Astrocyte of the cerebellum (primary cell): ENCODE data around the gene FGG.

Source experiments
- DNase-seq: peaks from one replicate; pipeline ENCODE4 v3.0.0-alpha.2; 2011; ENCODE audit warnings: low read depth
- H3K4me3 ChIP-seq: 2 replicates; pipeline ENCODE4 v1.5.1; 2011; ENCODE audit warnings: mild to moderate bottlenecking, low read depth, low read length, moderate library complexity
- in situ Hi-C: cut with HindIII; loops from 2 replicates; pipeline ENCODE4 v1.10.0; 2017; ENCODE audit warnings: low sequenced_read_pairs
- TF ChIP-seq, protein P1 (sequence below): IDR thresholded peaks from 2 replicates; pipeline ENCODE4 v1.5.1; 2012; ENCODE audit warnings: low read length, low read depth, moderate library complexity, mild to moderate bottlenecking; ENCODE audit errors: missing control alignments

FGG gene

GRCh38 chr4:154616287-154616686 lies 3.8 kb upstream of the FGG start:
- in situ Hi-C loops: no loop called here
- no peak for DNase-seq
- TF ChIP-seq, protein P1, sequence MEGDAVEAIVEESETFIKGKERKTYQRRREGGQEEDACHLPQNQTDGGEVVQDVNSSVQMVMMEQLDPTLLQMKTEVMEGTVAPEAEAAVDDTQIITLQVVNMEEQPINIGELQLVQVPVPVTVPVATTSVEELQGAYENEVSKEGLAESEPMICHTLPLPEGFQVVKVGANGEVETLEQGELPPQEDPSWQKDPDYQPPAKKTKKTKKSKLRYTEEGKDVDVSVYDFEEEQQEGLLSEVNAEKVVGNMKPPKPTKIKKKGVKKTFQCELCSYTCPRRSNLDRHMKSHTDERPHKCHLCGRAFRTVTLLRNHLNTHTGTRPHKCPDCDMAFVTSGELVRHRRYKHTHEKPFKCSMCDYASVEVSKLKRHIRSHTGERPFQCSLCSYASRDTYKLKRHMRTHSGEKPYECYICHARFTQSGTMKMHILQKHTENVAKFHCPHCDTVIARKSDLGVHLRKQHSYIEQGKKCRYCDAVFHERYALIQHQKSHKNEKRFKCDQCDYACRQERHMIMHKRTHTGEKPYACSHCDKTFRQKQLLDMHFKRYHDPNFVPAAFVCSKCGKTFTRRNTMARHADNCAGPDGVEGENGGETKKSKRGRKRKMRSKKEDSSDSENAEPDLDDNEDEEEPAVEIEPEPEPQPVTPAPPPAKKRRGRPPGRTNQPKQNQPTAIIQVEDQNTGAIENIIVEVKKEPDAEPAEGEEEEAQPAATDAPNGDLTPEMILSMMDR: no peak
- H3K4me3 ChIP-seq: no peak overlapping the region

DNA sequence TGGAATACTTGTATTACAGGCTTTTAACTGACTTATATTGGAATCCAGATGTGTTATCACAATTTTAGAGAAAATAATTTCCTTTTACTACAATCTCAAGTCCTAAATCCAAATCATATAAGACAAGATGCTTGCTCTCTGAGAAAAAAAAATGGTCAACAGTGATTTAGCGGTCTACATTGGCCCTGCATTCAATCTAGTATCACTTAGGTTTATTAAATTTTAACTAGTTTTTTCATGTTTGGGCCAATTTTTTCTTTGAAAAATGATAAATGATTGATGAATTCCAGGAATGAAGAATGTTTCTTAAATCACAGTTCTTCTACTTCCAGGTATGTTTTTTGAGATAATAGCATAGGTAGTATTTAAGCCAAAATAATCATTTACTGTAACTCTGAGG lies 2.8 kb upstream of the FGG start:
- in situ Hi-C loops: no loop called here
- no peak for DNase-seq
- TF ChIP-seq, protein P1: no peak
- no peak overlapping the region for H3K4me3 ChIP-seq

DNA sequence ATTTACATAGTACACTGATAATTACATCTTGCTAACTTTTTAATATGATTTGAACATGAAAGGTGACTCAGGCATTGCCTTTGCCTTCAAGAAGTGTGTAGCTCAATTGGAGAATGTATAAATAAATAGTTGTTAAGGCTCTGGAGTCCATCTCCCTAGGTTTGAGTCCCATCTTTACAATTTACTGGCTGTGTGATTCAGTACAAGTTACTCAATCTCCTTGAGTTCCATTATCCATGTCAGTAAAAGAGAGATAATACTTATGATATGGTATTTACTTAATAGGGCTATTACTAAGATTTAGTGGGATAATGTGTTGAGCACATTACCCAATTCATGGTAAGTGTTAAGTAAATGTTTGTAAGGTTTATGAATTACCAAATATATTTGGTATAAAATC lies 1.9 kb upstream of the FGG start:
- TF ChIP-seq, protein P1: no peak
- H3K4me3 ChIP-seq: no peak overlapping the region
- no peak for DNase-seq
- in situ Hi-C loops: no loop called here

GRCh38 chr4:154611833-154612232 lies 623 bp downstream of the FGG start:
- no peak for DNase-seq
- TF ChIP-seq, protein P1: no peak
- H3K4me3 ChIP-seq: no peak overlapping the region
- in situ Hi-C loops: no loop called here

DNA sequence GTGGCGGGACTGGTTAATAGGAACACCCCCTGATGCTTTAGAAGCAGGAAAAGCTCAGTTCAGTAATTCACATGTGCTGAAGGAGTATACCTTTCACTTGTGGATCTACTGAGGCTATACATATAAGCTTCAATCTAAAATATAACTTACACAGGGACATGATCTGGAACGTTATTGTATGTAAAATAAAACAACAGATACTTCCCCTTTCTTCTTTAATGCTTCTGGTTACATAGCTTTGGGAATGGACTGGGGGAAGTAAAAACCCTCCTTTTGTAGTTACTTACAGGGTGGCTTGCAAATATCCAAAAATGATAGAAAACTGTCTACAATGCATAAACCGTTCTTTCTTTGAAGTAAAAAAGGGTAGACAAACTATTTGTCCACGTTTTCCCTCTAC lies 1.9 kb downstream of the FGG start:
- H3K4me3 ChIP-seq: no peak overlapping the region

GRCh38 chr4:154609532-154609931 lies 2.9 kb downstream of the FGG start:
- TF ChIP-seq, protein P1: no peak
- in situ Hi-C loops: no loop called here
- H3K4me3 ChIP-seq: no peak overlapping the region
- DNase-seq: no peak

More for the DNA sequence above, 1.9 kb downstream of the FGG start:
- DNase-seq: no peak
- in situ Hi-C loops: no loop called here
- TF ChIP-seq, protein P1: no peak
